Stimulated activated CD8-positive, alpha-beta memory T cell treated with anti-CD3 and anti-CD28 coated beads, Interleukin-2, amount 100 ng/mL, for 1 hour (primary cell): ENCODE data around the gene RTN4RL1.

Source experiments
- DNase-seq, 2 donors: peaks; one replicate each; pipeline ENCODE4 v3.0.0-alpha.2; 2020; ENCODE audit warnings: low read depth in 2 of 2

Gene RTN4RL1

DNA sequence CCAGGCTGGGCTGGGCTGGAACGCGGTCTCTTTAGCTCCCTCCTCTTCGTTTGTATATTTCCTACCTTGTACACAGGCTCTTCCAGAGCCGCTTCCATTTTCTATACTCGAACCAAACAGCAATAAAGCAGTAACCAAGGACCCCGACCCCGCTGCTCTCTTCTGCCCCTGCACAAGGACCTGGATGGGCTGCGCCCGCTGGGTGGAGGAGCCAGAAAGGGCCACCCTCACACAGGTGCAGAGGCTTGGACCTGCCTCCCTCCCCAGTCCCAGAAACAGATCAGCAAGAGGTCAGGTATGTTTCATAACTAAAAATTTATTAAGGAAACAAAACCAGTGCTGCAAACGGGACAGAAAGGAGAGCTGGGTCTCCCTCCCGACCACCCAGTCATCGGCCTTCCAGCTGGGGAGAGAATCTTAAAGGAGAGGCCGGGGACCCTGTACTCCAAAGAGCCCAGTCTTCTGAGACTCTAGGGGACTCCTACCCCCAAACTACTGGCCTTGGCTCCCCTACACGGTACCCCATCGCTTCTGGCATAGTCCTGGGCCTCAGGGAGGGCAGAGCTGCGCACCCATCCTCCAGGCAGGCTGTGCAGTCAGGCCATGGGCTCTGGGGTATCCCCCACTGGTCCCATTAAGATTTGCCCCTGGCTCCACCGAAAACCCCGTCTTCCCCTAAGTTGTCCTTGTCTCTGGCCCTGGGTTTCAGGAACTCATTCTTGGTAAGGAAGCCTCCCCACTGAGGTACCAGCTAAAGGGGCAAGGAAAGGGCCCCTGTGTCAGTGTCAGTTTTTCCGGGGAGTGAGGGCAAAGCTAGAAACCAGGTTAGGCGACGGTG is 34.6 kb upstream of the RTN4RL1 start:
- DNase-seq = no peak

DNA sequence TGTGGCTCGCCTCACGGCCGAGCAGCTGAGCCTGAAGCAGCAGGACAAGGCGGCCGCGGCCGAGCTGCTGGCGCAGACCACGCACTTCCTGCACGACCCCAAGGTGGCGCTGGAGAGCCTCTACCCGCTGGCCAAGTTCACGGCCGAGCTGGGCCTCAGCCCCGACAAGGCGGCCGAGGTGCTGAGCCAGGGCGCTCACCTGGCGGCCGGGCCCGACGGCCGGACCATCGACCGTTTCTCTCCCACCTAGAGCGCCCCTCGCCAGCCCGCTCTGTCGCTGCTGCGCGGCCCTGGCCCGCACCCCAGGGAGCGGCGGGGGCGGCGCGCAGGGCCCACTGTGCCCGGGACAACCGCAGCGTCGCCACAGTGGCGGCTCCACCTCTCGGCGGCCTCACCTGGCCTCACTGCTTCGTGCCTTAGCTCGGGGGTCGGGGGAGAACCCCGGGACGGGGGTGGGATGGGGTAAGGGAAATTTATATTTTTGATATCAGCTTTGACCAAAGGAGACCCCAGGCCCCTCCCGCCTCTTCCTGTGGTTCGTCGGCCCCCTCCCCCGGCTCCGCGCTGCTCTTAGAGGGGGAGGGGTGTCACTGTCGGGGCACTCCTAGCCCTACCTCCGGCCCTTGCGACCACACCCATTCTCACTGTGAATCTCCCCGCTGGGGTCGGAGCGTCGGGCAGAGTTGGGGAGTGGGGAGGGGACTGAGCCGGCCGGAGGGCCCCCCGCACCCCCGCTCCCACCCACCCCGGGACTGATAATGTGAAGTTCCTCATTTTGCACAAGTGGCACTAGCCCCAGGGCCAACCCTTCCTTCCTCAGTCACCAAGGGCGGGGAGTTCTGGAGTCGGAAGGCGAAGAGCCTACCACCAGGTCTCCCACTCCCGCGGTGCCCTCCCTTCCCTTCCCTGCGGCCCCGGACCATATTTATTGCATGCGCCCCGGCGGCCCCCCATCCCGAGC is 33.7 kb upstream of the RTN4RL1 start:
- peak in 1 of 2 donors; percentile 47 for DNase-seq

DNA sequence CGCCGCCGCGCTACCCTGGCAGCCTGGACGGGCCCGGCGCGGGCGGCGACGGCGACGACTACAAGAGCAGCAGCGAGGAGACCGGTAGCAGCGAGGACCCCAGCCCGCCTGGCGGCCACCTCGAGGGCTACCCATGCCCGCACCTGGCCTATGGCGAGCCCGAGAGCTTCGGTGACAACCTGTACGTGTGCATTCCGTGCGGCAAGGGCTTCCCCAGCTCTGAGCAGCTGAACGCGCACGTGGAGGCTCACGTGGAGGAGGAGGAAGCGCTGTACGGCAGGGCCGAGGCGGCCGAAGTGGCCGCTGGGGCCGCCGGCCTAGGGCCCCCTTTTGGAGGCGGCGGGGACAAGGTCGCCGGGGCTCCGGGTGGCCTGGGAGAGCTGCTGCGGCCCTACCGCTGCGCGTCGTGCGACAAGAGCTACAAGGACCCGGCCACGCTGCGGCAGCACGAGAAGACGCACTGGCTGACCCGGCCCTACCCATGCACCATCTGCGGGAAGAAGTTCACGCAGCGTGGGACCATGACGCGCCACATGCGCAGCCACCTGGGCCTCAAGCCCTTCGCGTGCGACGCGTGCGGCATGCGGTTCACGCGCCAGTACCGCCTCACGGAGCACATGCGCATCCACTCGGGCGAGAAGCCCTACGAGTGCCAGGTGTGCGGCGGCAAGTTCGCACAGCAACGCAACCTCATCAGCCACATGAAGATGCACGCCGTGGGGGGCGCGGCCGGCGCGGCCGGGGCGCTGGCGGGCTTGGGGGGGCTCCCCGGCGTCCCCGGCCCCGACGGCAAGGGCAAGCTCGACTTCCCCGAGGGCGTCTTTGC is 32.8 kb upstream of the RTN4RL1 start:
- no peak for DNase-seq

DNA sequence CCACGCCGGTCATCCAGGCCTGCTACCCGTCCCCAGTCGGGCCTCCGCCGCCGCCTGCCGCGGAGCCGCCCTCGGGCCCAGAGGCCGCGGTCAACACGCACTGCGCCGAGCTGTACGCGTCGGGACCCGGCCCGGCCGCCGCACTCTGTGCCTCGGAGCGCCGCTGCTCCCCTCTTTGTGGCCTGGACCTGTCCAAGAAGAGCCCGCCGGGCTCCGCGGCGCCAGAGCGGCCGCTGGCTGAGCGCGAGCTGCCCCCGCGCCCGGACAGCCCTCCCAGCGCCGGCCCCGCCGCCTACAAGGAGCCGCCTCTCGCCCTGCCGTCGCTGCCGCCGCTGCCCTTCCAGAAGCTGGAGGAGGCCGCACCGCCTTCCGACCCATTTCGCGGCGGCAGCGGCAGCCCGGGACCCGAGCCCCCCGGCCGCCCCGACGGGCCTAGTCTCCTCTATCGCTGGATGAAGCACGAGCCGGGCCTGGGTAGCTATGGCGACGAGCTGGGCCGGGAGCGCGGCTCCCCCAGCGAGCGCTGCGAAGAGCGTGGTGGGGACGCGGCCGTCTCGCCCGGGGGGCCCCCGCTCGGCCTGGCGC is 32.1 kb upstream of the RTN4RL1 start:
- no peak for DNase-seq

DNA sequence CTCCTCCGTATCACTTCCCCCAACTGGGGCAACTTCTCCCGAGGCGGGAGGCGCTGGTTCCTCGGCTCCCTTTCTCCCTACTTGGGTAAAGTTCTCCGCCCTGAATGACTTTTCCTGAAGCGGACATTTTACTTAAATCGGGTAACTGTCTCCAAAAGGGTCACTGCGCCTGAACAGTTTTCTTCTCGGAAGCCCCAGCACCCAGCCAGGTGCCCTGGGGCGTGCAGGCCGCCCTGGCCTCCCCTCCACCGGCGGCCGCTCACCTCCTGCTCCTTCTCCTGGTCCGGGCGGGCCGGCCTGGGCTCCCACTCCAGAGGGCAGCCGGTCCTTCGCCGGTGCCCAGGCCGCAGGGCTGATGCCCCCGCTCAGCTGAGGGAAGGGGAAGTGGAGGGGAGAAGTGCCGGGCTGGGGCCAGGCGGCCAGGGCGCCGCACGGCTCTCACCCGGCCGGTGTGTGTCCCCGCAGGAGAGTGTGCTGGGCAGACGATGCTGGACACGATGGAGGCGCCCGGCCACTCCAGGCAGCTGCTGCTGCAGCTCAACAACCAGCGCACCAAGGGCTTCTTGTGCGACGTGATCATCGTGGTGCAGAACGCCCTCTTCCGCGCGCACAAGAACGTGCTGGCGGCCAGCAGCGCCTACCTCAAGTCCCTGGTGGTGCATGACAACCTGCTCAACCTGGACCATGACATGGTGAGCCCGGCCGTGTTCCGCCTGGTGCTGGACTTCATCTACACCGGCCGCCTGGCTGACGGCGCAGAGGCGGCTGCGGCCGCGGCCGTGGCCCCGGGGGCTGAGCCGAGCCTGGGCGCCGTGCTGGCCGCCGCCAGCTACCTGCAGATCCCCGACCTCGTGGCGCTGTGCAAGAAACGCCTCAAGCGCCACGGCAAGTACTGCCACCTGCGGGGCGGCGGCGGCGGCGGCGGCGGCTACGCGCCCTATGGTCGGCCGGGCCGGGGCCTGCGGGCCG is 31.4 kb upstream of the RTN4RL1 start:
- no peak for DNase-seq

DNA sequence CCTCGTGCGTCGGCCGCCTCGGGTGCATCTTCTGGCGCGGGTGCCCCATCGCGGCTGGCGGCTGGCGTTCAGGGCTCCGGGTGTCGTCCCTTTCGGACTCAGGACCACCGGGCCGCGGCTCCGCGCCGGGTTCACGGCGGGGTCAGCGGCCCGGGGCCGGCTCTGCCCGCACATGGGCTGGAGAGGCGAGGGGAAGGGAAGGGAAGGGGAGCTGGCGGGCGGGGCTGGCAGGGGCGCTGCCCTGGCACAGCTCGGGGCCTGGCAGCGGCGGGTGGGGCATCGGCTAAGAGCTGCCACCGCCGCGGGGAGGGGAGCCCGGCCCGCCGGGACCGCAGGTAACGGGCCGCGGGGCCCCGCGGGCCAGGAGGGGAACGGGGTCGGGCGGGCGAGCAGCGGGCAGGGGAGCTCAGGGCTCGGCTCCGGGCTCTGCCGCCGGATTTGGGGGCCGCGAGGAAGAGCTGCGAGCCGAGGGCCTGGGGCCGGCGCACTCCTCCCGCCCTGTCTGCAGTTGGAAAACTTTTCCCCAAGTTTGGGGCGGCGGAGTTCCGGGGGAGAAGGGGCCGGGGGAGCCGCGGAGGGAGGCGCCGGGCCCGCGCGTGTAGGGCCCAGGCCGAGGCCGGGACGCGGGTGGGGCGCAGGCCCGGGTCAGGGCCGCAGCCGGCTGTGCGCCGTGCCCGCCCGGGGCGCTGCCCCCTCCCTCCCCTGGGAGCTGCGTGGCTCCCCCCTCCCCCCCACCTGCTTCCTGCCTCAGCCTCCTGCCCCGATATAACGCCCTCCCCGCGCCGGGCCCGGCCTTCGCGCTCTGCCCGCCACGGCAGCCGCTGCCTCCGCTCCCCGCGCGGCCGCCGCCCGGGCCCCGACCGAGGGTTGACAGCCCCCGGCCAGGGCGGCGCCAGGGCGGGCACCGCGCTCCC is 30.4 kb upstream of the RTN4RL1 start:
- DNase-seq = no peak

DNA sequence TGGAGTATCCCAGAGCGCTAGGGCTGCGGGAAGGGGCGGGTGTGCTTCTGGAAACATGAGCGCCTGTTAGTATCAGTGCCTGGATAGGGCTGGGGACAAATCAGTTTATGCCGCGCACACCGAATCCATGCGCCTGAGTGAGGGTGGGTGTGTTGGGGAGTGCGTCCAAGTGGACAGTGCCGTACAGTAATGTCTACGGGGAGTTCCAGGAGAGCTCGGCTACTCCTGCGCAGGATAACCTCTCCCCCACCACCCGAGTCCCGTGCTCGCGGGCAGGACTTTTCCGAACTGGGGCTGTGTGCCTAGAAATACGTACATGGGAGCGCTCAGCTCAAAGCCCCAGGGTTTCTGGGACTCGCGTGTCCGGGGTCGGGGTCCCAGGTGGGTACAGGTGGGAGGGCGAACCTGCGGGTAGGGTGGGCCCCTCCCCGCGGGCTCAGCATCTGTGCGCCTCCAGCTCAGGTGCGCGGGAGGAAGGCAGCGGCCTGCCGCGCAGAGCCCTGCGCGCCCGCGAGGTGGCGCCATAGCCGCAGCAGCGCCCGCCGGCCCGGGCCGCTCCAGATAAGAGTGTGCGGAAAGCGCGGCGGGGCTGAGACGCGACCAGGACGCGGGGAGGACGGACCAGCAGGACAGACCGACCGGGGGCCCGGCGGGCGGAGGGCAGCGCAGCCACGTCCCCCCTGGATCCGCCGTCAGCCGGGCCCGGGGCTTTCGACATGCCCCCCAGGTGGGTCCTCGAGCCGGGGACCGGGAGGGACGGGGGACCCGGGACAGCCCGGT is 29.6 kb upstream of the RTN4RL1 start, which contains the start of gene HIC1:
Gene HIC1 (plus strand): TSS at position 592 of the 780 bp plus-strand sequence. CDS start 1,588 bp downstream, outside the sequence.
- peak; percentile 62 to 63 for DNase-seq

DNA sequence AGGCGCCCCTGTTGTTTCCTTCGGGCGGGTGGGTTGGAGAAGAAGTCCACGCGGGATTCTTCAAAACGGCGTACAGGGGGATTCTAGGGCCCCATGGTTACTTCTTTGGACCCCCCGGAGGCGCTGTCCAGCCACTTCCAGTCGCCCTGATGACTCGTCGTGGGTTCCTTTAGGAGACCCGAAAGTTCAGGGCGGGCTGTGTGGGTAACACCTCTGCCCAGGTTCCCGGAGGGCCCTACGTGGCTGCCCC is 29.1 kb upstream of the RTN4RL1 start:
- DNase-seq = no peak

DNA sequence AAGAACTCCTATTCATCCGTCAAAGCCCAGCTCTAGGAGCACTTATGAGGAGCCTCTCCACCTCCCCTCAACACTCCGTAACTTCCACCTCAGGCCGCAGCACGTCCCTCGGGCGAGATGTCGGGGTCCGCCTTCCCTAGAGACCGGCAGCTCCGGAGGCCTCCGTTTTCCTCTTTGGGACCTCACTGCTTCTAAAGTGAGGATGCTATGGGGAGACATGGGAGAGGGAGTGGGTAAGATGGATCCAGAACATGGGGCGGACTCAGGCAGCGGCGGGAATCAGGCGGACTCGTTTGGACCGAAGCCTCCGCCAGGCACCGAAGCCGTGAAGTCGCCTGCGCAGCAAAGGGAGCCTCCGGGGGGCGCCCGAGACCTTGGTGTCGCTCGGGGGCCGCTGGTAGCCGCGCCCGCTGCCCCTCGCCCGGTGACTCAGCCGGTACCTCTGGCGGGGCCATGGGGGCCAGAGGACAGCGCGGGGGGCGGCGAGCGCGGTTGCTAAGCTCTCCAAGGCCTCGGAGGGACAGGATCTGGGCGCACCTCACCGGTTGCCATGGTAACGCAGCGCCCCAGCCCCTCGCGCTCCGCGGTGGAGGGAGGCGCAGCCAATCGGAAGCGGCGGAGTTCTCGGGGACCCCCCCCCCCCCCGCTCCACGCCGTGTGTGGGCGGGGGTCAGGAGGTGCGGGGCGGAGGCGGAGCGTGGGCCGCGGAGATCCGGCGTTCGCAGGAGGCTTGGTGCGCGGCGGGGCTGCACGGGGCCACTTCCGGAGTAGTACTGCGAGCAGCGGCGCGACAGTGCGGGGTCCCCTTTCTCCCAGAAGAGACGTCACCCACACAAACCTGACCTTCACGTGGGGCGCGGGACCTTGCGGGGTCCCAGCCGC is 28.5 kb upstream of the RTN4RL1 start:
- peak; percentile 48 to 62 for DNase-seq

DNA sequence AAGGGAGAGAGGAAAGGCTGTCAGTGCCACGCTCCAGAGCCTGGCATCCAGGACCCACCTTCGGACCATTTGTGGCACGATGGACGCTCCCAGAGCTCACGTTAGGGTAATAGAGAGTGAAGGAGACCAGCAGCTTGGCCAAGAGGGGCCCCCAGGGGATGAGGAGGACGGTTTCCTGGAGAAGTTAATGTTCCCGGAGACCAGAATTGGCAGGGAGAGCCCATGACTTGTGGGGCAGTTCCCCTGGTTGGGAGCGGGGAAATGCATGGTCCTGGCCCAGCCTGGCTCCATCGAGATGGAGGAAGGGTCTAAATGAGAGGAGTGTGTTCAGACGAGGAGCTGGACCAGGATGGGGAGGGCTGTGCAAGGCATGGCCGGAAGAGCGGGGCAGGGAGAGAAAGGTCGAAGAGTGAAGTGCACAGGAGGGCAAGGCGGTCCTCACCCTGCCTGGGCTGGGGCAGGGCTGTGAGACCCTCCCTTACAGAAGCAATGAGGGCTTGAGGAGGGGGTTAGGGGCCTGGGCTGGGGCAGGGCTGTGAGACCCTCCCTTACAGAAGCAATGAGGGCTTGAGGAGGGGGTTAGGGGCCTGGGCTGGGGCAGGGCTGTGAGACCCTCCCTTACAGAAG is 26.9 kb upstream of the RTN4RL1 start:
- no peak for DNase-seq

DNA sequence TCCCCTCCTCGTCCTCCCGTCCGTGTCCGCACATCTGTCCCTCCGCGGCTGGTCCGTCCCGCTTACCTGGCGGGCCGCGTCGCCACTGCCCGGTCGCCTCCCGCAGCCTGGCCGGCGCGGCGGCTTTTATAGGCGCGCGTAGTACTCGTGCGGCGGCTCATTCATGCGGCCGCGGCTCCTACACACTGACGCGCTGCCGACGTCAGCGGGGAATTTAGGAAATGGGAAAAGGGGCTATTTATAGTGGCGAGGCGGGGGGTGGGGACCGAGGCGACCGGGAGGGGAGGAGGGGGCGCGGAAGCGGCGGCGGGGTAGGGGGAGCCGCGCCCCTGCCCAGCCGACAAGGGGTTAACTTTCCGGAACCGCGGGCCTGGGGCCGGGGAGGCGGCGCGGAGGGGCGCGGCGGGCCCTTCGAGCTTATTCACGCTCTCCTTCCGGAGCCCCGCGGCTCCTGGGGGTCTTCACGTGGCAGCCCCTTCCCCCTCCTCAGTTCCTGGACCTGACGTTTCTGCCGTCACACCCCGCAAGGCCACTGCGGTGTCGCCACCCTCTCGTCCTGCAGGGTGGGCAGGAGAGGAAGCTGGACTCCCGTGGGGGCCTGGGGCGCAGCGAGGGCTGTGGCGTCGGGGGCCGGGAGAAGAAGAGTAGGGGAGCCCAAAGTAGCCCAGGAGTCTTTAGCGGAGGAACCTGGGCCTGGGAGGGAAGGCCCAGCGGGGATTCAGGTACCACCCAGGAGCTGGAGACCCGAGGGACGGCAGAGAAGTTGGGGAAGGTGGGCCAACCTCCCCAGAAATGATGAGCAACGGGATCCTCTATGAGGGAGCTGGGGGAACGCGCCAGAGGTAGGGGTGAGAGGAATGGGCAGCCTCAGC is 26.2 kb upstream of the RTN4RL1 start:
- no peak for DNase-seq

DNA sequence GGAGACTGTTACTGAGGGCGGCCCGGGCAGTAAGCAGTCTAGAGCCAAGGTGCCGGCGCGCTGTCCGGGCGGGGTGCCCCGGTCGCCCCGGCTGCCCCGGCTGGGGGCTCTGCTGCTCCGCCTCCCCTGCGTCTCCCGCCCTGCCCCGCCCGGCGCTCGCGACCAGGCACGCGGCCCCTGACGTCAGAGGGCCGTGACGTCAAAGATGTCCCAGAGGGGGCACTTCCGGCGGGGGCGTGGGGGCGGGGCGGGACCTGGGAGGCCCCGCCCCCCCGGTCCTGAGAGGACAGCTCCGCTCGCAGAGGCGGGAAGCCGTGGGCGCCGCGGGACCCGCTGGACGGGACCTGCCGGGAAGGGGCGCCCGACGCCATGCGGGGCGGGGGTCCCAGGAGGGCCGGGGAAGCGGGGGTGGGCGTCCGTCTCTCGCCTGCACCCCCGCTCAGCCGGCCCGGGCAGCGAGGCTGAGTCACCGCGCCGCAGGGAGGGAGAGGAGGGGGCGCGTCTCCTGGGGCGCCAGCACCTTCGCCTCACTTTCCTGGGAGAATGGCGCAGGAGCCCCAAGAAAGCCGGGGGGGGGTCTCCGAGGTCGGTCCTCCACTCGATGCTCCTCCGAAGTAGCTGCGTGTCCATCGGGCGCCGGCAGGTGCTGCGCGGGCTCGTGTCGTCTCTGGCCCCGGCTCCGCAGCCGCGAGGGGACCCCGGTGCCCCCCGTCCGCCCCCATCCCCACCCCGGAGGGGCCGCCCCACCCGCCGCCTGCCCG is 25.3 kb upstream of the RTN4RL1 start:
- peak in 1 of 2 donors; percentile 52 for DNase-seq

DNA sequence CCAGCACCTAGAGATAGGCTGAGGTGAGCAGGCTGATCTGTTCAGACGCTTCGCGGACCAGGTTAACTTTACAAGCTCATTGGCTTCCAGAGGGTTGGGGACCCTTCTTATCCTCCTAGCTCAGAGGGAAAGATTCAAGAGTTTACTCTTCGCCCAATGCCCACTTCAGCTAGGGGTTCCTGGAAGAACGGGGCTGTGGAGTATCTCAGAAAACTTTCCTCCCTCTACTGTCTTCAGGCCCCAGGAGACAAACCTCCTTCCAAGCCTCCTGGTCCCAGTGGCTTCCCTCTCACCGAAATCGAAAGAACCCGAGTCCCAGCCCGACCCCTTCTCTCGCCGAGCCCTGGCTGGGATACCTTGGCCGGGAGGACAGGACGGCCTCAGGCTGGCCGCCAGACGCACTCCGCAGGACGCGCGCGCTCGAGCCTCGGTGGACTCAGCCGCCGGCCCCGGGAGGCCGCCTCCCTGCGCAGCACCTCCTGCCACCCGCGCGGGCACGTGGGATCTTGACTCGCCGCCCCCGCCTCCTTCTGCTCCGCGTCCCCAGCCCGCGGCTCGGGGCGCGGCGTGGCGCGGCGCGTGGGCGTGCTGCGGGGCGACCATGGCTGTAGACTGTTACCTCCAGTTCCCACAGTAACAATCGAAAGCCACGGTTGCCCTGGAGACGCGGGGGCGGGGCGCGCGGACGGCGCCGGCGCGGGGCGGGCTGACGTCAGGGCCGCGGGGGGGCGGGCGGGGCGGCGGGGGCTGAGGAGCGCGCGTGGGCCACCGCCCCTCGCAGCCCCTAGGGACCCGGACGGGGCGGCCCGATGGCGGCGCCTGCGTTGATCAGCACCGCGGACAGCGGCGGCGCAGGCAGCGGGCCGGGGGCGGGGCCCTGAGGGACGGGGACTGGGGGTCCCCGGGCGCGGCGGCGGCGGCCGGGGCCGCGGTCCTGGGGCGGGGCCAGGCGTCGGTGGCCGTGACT is 24.5 kb upstream of the RTN4RL1 start:
- peak; percentile 85 to 86 for DNase-seq

DNA sequence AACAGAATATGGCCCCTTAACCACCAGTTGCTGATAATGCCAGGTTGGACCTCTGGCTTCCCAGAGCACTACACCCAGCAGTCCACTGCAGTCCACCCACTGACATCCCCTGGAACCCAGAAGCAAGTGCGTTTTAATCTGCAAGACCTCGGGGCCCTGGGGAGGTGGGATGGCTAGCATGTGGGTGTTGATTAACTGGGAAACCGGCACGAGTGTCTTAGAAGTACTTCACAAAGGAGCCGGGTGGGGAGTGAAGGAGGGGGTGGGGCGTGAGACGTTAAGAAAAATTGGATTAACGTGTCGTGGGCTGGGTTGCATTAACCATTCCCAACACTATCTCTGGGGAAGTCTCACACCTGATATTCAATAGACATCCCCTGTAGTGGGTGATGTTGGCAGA is 23.7 kb upstream of the RTN4RL1 start:
- no peak for DNase-seq
